AG09319 (cell line): ENCODE results near the gene EIPR1.
A peak's percentile ranks its signal among the peaks of the same experiment; 100 is the strongest.

ENCODE experiments used
- DNase-seq: peaks from one replicate; pipeline ENCODE4 v3.0.0-alpha.2; 2010; ENCODE audit warnings: low read depth; ENCODE audit errors: extremely low read depth
- TF ChIP-seq, protein P1 (sequence below): IDR thresholded peaks from 2 replicates; pipeline ENCODE4 v1.5.1; 2011; ENCODE audit warnings: low read depth, mild to moderate bottlenecking, inconsistent platforms, low read length, moderate library complexity

EIPR1 gene

GRCh38 chr2:3283206-3283605 lies 94.4 kb downstream of the EIPR1 start:
- TF ChIP-seq, protein P1, sequence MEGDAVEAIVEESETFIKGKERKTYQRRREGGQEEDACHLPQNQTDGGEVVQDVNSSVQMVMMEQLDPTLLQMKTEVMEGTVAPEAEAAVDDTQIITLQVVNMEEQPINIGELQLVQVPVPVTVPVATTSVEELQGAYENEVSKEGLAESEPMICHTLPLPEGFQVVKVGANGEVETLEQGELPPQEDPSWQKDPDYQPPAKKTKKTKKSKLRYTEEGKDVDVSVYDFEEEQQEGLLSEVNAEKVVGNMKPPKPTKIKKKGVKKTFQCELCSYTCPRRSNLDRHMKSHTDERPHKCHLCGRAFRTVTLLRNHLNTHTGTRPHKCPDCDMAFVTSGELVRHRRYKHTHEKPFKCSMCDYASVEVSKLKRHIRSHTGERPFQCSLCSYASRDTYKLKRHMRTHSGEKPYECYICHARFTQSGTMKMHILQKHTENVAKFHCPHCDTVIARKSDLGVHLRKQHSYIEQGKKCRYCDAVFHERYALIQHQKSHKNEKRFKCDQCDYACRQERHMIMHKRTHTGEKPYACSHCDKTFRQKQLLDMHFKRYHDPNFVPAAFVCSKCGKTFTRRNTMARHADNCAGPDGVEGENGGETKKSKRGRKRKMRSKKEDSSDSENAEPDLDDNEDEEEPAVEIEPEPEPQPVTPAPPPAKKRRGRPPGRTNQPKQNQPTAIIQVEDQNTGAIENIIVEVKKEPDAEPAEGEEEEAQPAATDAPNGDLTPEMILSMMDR, result no peak
- DNase-seq, result no peak

GRCh38 chr2:3282056-3282998 lies 95.3 kb downstream of the EIPR1 start:
- TF ChIP-seq, protein P1, result no peak
- DNase-seq, result peak; percentile 20

GRCh38 chr2:3280683-3281520 lies 96.7 kb downstream of the EIPR1 start:
- TF ChIP-seq, protein P1, result no peak
- no peak for DNase-seq

- TF ChIP-seq, protein P1, result no peak
- DNase-seq, result no peak
These were observed 97.4 kb downstream of the EIPR1 start for GRCh38 chr2:3280197-3280596.

GRCh38 chr2:3279236-3279960 lies 98.2 kb downstream of the EIPR1 start:
- TF ChIP-seq, protein P1, result no peak
- no peak for DNase-seq

DNA sequence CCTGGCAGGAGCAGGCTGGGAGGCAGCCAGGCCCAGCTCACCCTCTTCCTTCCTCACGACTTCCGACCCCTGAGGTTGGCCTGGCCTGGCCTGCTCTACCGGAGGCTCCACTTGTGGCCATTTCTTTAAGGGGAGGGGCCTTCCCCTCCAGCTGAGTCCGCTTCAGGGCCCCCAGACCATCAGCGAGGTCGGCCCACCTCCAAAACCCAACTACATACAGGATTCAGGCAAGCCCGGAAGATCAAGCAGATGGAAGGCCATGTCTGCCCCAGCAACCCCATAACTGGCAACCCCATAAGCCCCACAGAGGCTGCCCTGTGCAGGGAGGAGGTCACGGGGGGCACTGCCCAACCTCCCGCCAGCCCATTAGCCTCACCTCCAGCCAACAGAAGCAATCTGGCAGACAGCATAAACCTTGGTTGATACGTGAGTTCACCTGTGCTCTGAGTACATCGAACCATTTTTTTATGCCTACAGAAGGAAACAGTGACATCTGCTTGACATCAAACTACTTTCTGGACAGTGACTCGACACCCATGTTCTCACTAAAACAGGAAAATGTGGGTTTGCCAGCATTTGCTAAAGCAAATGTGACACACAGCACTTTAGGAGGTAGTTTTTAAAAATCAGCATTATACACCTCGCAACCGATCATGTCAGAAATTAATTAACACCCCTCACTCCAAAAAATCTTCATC lies 98.9 kb downstream of the EIPR1 start:
- TF ChIP-seq, protein P1, result no peak
- DNase-seq, result no peak
